IMR-90 (cell line): ENCODE results near the gene SLC12A6.

Source experiments
- CHD1 ChIP-seq: IDR thresholded peaks from 2 replicates; pipeline ENCODE4 v1.6.1; 2012; ENCODE audit warnings: low read depth, low read length, improper control_type of control experiment
- CTCF ChIP-seq: conservative IDR thresholded peaks from 2 replicates; pipeline ENCODE4 v1.5.1; 2012; ENCODE audit warnings: mild to moderate bottlenecking, low read depth, low read length, improper control_type of control experiment
- FOS ChIP-seq: fragments of 150-350 bp; IDR thresholded peaks from 2 replicates; pipeline ENCODE4 v1.6.1; 2016; ENCODE audit warnings: low read depth, low read length
- MAFK ChIP-seq: IDR thresholded peaks from 2 replicates; pipeline ENCODE4 v1.6.1; 2012; ENCODE audit warnings: low read depth, low read length, improper control_type of control experiment
- MAZ ChIP-seq: IDR thresholded peaks from 2 replicates; pipeline ENCODE4 v1.6.1; 2012; ENCODE audit warnings: low read depth, mild to moderate bottlenecking, low read length, improper control_type of control experiment, moderate library complexity, borderline replicate concordance
- MXI1 ChIP-seq: IDR thresholded peaks from 2 replicates; pipeline ENCODE4 v1.6.1; 2012; ENCODE audit warnings: low read depth, mild to moderate bottlenecking, low read length, moderate library complexity, borderline replicate concordance
- NFE2L2 ChIP-seq: fragments of 150-350 bp; IDR thresholded peaks from 2 replicates; pipeline ENCODE4 v1.6.1; 2016; ENCODE audit warnings: low read depth, mild to moderate bottlenecking, low read length
- POLR2A ChIP-seq: IDR thresholded peaks from 2 replicates; pipeline ENCODE4 v1.6.1; 2012; ENCODE audit warnings: mild to moderate bottlenecking, low read depth, low read length
- RAD21 ChIP-seq: IDR thresholded peaks from 2 replicates; pipeline ENCODE4 v1.6.1; 2012; ENCODE audit warnings: low read length, improper control_type of control experiment
- RCOR1 ChIP-seq: IDR thresholded peaks from 2 replicates; pipeline ENCODE4 v1.6.1; 2012; ENCODE audit warnings: mild to moderate bottlenecking, low read length, improper control_type of control experiment; ENCODE audit not compliant: insufficient replicate concordance
- RFX5 ChIP-seq: IDR thresholded peaks from 2 replicates; pipeline ENCODE4 v1.8.0; 2012; ENCODE audit warnings: low read depth, mild to moderate bottlenecking, low read length, moderate library complexity
- USF2 ChIP-seq: fragments of 150-350 bp; IDR thresholded peaks from 2 replicates; pipeline ENCODE4 v1.6.1; 2017; ENCODE audit warnings: mild to moderate bottlenecking, antibody characterized with exemption, low read length, low read depth
- TF ChIP-seq, protein P1 (sequence below): fragments of 150-350 bp; IDR thresholded peaks from 2 replicates; pipeline ENCODE4 v1.6.1; 2016; ENCODE audit warnings: low read depth, mild to moderate bottlenecking, low read length, moderate library complexity, borderline replicate concordance

- TF ChIP-seq FOS: no peak
- TF ChIP-seq POLR2A: no peak
- TF ChIP-seq CTCF: no peak
- no peak for TF ChIP-seq USF2
- no peak for TF ChIP-seq MAFK
- TF ChIP-seq RAD21: no peak
- no peak for TF ChIP-seq RFX5
- TF ChIP-seq NFE2L2: no peak
- no peak for TF ChIP-seq CHD1
- TF ChIP-seq MAZ: no peak
- TF ChIP-seq RCOR1: no peak
- TF ChIP-seq, protein P1, sequence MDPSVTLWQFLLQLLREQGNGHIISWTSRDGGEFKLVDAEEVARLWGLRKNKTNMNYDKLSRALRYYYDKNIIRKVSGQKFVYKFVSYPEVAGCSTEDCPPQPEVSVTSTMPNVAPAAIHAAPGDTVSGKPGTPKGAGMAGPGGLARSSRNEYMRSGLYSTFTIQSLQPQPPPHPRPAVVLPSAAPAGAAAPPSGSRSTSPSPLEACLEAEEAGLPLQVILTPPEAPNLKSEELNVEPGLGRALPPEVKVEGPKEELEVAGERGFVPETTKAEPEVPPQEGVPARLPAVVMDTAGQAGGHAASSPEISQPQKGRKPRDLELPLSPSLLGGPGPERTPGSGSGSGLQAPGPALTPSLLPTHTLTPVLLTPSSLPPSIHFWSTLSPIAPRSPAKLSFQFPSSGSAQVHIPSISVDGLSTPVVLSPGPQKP: no peak
- no peak for TF ChIP-seq MXI1
Measured at GRCh38 chr15:34334672-34335071, 2.9 kb downstream of the SLC12A6 start.
